Vagina (tissue), 2 donors: Measurements from ENCODE around the gene DNMT1. TPM values are rescaled to one million over a fixed set of nuclear protein-coding genes. Genes with fewer than 3 reads are reported as not detected.

Source experiments
- DNase-seq, 2 donors: peaks; one replicate each; pipeline ENCODE4 v3.0.0-alpha.2; 2017; ENCODE audit errors: extremely low spot score in 2 of 2
- H3K27ac ChIP-seq: fragments of 200-600 bp; sonication (generic); one replicate; pipeline ENCODE4 v1.5.1; 2019
- H3K27me3 ChIP-seq: fragments of 200-600 bp; sonication (generic); one replicate; pipeline ENCODE4 v1.5.1; 2019
- H3K36me3 ChIP-seq, 2 donors: fragments of 200-600 bp; sonication (generic); one replicate each; pipeline ENCODE4 v1.5.1; 2017 to 2019
- H3K4me1 ChIP-seq: fragments of 200-600 bp; sonication (generic); one replicate; pipeline ENCODE4 v1.5.1; 2019
- H3K4me3 ChIP-seq, 2 donors: fragments of 200-600 bp; sonication (generic); 1 replicate in 1 of 2; 2 replicates in 1 of 2; pipeline ENCODE4 v1.5.1; 2016 to 2019
- H3K9me3 ChIP-seq: fragments of 200-600 bp; sonication (generic); one replicate; pipeline ENCODE4 v1.5.1; 2019
- POLR2A ChIP-seq, 2 donors: fragments of 450-650 bp; IDR thresholded peaks; one replicate each; pipeline ENCODE4 v1.6.1; 2017; ENCODE audit warnings: antibody characterized with exemption in 2 of 2, mild to moderate bottlenecking in 2 of 2, moderate library complexity in 2 of 2
- POLR2AphosphoS5 ChIP-seq, 2 donors: sonication (generic); formaldehyde crosslinking; IDR thresholded peaks; one replicate each; pipeline ENCODE4 v1.9.0; 2017; ENCODE audit warnings: antibody characterized with exemption in 2 of 2, mild to moderate bottlenecking in 2 of 2, low read depth in 1 of 2; ENCODE audit not compliant: insufficient read depth in 1 of 2
- intact Hi-C: fragments of 100-400 bp; cut with DNase I; formaldehyde crosslinking; loops from one replicate; pipeline ENCODE4 v1.15.1; 2023
- total RNA-seq: library from RNA; depleted of rRNA; stranded (reverse); fragments of >200 nt; gene quantifications from one replicate; pipeline ENCODE4 v1.2.3, GENCODE V29; 2016
- TF ChIP-seq, protein P1 (sequence below), 3 experiments: fragments of 450-650 bp in 2 of 3; fragments of 200-600 bp in 1 of 3; sonication (generic) in 1 of 3; IDR thresholded peaks; one replicate each; pipeline ENCODE4 v1.5.1; 2017 to 2019; ENCODE audit warnings: antibody characterized with exemption in 3 of 3, mild to moderate bottlenecking in 2 of 3, moderate library complexity in 2 of 3

Gene DNMT1
- total RNA-seq, 1 donor from 2014 or later: 36.8 TPM

DNA sequence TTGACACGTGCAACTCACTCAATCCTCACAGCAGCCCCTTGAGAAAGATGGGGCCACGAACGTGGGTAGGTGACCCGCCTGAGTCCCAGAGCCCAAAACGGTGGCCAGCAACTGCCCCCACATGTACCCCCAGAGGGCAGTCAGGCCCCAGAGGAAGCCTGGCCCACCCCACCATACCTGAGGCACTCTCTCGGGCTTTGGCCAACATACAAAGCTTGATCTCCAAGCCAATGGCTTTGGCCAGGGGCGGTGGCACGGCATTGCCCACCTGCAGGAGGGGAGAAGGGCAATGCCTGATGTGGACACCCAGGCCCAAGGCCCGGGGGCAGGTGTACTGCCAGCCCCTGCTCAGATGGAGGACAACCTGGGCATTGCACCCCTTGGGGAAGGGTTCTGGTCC lies 60.7 kb downstream of the DNMT1 start:
- peaks cover 0 to 56% of the 10 kb centered on the region in 2 donors for H3K36me3 ChIP-seq
- H3K4me3 ChIP-seq: no peak overlapping the region
- TF ChIP-seq POLR2A (IDR thresholded peaks at IDR 0.05) (no peak), POLR2AphosphoS5 (IDR thresholded peaks at IDR 0.05; ENCODE audit: insufficient read depth in 1 of 2, low read depth in 1 of 2) (no peak)
- TF ChIP-seq, protein P1, sequence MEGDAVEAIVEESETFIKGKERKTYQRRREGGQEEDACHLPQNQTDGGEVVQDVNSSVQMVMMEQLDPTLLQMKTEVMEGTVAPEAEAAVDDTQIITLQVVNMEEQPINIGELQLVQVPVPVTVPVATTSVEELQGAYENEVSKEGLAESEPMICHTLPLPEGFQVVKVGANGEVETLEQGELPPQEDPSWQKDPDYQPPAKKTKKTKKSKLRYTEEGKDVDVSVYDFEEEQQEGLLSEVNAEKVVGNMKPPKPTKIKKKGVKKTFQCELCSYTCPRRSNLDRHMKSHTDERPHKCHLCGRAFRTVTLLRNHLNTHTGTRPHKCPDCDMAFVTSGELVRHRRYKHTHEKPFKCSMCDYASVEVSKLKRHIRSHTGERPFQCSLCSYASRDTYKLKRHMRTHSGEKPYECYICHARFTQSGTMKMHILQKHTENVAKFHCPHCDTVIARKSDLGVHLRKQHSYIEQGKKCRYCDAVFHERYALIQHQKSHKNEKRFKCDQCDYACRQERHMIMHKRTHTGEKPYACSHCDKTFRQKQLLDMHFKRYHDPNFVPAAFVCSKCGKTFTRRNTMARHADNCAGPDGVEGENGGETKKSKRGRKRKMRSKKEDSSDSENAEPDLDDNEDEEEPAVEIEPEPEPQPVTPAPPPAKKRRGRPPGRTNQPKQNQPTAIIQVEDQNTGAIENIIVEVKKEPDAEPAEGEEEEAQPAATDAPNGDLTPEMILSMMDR (IDR thresholded peaks at IDR 0.05): no peak
- H3K4me1 ChIP-seq: no peaks in the 10 kb centered on the region
- H3K9me3 ChIP-seq: no peaks in the 10 kb centered on the region
- no peak for DNase-seq
- no peak overlapping the region for H3K27ac ChIP-seq
- H3K27me3 ChIP-seq: no peaks in the 10 kb centered on the region
- intact Hi-C loops: no loop called here

DNA sequence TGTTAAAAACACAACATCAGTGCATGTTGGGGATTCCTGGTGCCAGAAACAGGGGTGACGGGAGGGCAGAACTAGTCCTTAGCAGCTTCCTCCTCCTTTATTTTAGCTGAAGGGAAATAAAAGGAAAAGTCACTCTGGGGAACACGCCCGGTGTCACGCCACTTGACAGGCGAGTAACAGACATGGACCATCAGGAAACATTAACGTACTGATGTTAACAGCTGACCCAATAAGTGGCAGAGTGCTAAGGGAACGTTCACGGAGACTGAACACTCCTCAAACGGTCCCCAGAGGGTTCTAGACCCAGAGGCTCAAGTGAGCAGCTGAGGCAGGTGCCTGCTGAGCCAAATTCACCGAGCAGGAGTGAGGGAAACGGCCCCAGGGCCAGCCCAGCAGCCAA lies 61.2 kb downstream of the DNMT1 start:
- Histone ChIP-seq H3K27ac (no peak overlapping the region), H3K9me3 (no peaks in the 10 kb centered on the region)
- intact Hi-C loops: no loop called here

GRCh38 chr19:10132905-10133304 lies 61.8 kb downstream of the DNMT1 start:
- H3K27ac ChIP-seq: no peak overlapping the region
- intact Hi-C loops: no loop called here
- H3K36me3 ChIP-seq: peaks cover 0 to 46% of the 10 kb centered on the region in 2 donors
- no peaks in the 10 kb centered on the region for H3K4me1 ChIP-seq
- no peaks in the 10 kb centered on the region for H3K9me3 ChIP-seq
- H3K27me3 ChIP-seq: no peaks in the 10 kb centered on the region
- H3K4me3 ChIP-seq: no peak overlapping the region
- no peak for TF ChIP-seq POLR2AphosphoS5 (IDR thresholded peaks at IDR 0.05; ENCODE audit: insufficient read depth in 1 of 2, low read depth in 1 of 2)
- no peak for TF ChIP-seq POLR2A (IDR thresholded peaks at IDR 0.05)
- TF ChIP-seq, protein P1 (IDR thresholded peaks at IDR 0.05): no peak
- DNase-seq: no peak

More for the DNA sequence above, 61.2 kb downstream of the DNMT1 start:
- Histone ChIP-seq H3K36me3 (peaks cover 0 to 53% of the 10 kb centered on the region in 2 donors), H3K27me3 (no peaks in the 10 kb centered on the region), H3K4me1 (no peaks in the 10 kb centered on the region), H3K4me3 (no peak overlapping the region)
- no peak for DNase-seq
- TF ChIP-seq POLR2A (IDR thresholded peaks at IDR 0.05): no peak
- TF ChIP-seq POLR2AphosphoS5 (IDR thresholded peaks at IDR 0.05; ENCODE audit: insufficient read depth in 1 of 2, low read depth in 1 of 2): no peak
- TF ChIP-seq, protein P1 (IDR thresholded peaks at IDR 0.05): no peak

DNA sequence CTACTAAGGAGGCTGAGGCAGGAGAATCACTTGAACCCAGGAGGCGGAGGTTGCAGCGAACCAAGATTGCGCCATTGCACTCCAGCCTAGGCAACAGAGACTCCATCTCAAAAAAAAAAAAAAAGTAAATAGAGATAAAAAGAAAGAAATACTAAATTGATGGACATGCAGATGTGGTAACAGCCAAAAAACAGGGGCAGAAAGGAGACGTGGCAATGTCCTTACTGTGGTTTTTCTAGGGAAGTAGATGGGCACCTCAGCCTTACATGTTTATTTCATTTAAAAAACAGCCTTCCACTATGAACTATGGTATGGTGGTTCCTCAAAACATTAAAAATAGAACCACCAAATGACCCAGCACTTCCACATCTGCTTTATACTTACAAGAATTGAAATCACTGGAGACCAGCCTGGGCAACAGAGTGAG lies 68.5 kb downstream of the DNMT1 start:
- H3K4me1 ChIP-seq: peaks cover 8% of the 10 kb centered on the region
- no peak overlapping the region for H3K4me3 ChIP-seq
- intact Hi-C loops: no loop called here
- no peak overlapping the region for H3K27ac ChIP-seq
- DNase-seq: no peak
- TF ChIP-seq, protein P1 (IDR thresholded peaks at IDR 0.05): no peak
- TF ChIP-seq POLR2A (IDR thresholded peaks at IDR 0.05) (no peak), POLR2AphosphoS5 (IDR thresholded peaks at IDR 0.05; ENCODE audit: insufficient read depth in 1 of 2, low read depth in 1 of 2) (no peak)
- H3K9me3 ChIP-seq: no peaks in the 10 kb centered on the region
- H3K36me3 ChIP-seq: no peaks in the 10 kb centered on the region
- H3K27me3 ChIP-seq: no peaks in the 10 kb centered on the region

DNA sequence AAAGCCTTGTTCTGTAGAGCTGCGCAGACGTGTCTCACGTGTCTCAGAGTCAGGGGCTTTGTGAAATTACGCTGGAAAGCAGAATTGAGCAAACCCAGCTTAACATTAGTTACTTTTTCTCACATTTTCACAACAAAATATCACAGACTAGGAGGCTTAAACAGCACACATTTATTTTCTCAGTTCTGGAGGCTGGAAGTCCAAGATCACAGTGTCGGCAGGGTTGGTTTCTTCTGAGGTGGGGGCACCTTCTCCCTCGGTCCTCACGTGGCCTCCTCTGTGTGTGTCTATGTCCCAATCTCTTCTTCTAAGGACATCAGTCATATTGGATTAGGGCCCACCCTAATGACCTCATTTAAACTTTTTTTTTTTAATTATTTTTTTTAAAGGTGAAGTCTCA lies 70.3 kb downstream of the DNMT1 start:
- DNase-seq: no peak
- Histone ChIP-seq H3K27ac (no peak overlapping the region), H3K36me3 (no peaks in the 10 kb centered on the region), H3K4me1 (peaks cover 22% of the 10 kb centered on the region), H3K27me3 (no peaks in the 10 kb centered on the region), H3K4me3 (no peak overlapping the region), H3K9me3 (no peaks in the 10 kb centered on the region)
- TF ChIP-seq POLR2AphosphoS5 (IDR thresholded peaks at IDR 0.05; ENCODE audit: insufficient read depth in 1 of 2, low read depth in 1 of 2) (no peak), POLR2A (IDR thresholded peaks at IDR 0.05) (no peak)
- TF ChIP-seq, protein P1 (IDR thresholded peaks at IDR 0.05): no peak
- intact Hi-C loops: no loop called here
